BJ (cell line): ENCODE results near the gene CCDC106. TPM values are rescaled to one million over a fixed set of nuclear protein-coding genes. Genes with fewer than 3 reads are reported as not detected.
A peak's percentile ranks its signal among the peaks of the same experiment; 100 is the strongest.

ENCODE experiments used
- CTCF ChIA-PET: fragments of 350-600 bp; formaldehyde crosslinking; extraction: SDS; loops from one replicate; lab custom pipeline; 2021; ENCODE audit warnings: antibody characterized with exemption, inconsistent platforms; lab: Yijun Ruan, JAX
- POLR2A ChIA-PET: fragments of 300-600 bp; sonication (Branson Sonifier 250); formaldehyde crosslinking; extraction: SDS; loops from one replicate; lab custom pipeline; 2021; ENCODE audit warnings: antibody characterized with exemption; lab: Charles Lee
- DNase-seq: peaks from one replicate; pipeline ENCODE4 v3.0.0-alpha.2; 2011; ENCODE audit warnings: low read depth
- H3K27me3 ChIP-seq: 2 replicates; pipeline ENCODE4 v1.6.0; 2011; ENCODE audit warnings: low read length; ENCODE audit not compliant: control insufficient read depth, insufficient read depth
- H3K36me3 ChIP-seq: 2 replicates; pipeline ENCODE4 v1.5.1; 2011; ENCODE audit warnings: low read length; ENCODE audit not compliant: control insufficient read depth, insufficient read depth
- H3K4me3 ChIP-seq: 2 replicates; pipeline ENCODE4 v1.5.1; 2011; ENCODE audit warnings: low read depth, mild to moderate bottlenecking, control low read depth, low read length
- polyA plus RNA-seq: library from polyadenylated mRNA; depleted of rRNA; stranded (reverse); fragments of >200 nt; gene quantifications from 2 replicates; pipeline ENCODE4 v1.2.3, GENCODE V29; 2011
- TF ChIP-seq, protein P1 (sequence below): IDR thresholded peaks from 2 replicates; pipeline ENCODE4 v1.5.1; 2011; ENCODE audit warnings: low read depth, mild to moderate bottlenecking, control low read depth, inconsistent platforms, low read length, moderate library complexity; ENCODE audit not compliant: insufficient read depth

CCDC106 gene
- polyA plus RNA-seq, 1 experiment: 8.9 TPM

DNA sequence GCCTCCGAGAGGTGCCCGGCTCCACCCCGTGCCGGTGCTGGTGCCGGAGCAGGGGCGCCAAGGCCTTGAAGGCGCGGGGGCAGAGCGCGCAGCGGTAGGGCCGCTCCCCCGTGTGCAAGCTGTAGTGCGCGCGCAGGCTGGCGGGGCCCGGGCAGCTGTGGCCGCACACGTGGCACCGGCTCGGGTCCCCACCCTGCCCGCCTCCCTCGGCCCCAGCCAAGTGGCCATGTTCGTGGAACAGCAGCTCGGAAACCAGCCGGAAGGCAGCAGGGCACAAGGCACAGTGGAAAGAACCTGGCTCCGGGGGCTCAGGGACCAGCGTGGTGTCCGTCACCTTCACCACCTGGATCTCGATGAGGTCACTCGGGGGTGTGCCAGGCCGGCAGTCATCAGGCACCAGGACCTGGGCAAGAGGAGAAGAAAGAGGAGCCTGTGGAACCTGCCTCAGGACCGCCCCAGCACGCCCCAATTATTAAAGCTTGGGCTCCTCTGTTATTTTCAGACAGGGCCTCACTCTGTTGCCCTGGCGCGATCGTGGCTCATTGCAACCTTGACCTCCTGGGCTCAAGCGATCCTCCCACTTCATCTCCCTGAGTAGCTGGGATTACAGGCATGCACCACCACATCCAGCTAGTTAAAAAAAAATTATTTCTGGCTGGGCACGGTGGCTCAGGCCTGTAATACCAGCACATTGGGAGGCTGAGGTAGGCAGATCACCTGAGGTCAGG is 25.6 kb upstream of the CCDC106 start:
- TF ChIP-seq, protein P1, sequence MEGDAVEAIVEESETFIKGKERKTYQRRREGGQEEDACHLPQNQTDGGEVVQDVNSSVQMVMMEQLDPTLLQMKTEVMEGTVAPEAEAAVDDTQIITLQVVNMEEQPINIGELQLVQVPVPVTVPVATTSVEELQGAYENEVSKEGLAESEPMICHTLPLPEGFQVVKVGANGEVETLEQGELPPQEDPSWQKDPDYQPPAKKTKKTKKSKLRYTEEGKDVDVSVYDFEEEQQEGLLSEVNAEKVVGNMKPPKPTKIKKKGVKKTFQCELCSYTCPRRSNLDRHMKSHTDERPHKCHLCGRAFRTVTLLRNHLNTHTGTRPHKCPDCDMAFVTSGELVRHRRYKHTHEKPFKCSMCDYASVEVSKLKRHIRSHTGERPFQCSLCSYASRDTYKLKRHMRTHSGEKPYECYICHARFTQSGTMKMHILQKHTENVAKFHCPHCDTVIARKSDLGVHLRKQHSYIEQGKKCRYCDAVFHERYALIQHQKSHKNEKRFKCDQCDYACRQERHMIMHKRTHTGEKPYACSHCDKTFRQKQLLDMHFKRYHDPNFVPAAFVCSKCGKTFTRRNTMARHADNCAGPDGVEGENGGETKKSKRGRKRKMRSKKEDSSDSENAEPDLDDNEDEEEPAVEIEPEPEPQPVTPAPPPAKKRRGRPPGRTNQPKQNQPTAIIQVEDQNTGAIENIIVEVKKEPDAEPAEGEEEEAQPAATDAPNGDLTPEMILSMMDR: no peak
- ChIA-PET POLR2A (no interaction called here), CTCF (interaction anchor here (1.6 to 5.7 kb wide), 2 partner anchors 10 to 16 kb away, joined by 9 to 30 read pairs; partner anchors contain the start of gene ZNF865)
- no peak for DNase-seq
- no peak overlapping the region for H3K4me3 ChIP-seq
- H3K27me3 ChIP-seq: no peaks in the 10 kb centered on the region
- peaks cover 9% of the 10 kb centered on the region for H3K36me3 ChIP-seq

DNA sequence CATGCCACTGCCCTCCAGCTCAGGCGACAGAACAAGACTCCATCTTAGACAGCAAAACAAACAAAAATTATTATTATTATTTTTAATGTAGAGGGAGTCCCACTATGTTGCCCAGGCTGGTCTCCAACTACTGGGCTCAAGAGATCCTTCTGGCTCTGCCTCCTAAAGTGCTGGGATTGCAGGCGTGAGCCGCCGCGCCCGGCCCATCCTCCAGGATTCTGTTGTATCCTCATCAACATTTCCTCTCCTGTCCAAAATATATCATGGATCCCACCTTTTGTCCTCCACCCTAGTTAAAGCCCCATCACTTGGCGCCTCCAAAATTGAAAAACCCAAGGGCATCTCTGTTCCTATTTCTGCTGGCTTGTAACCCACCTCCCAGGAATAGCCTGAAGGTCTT is 24.9 kb upstream of the CCDC106 start:
- Histone ChIP-seq H3K36me3 (peaks cover 6% of the 10 kb centered on the region), H3K27me3 (no peaks in the 10 kb centered on the region), H3K4me3 (no peak overlapping the region)
- ChIA-PET CTCF (interaction anchor here (0.7 to 5.7 kb wide), 3 partner anchors 10 to 119 kb away, joined by 3 to 30 read pairs (median 9); partner anchors contain the start of gene ZNF865), POLR2A (no interaction called here)
- no peak for DNase-seq
- TF ChIP-seq, protein P1: no peak

DNA sequence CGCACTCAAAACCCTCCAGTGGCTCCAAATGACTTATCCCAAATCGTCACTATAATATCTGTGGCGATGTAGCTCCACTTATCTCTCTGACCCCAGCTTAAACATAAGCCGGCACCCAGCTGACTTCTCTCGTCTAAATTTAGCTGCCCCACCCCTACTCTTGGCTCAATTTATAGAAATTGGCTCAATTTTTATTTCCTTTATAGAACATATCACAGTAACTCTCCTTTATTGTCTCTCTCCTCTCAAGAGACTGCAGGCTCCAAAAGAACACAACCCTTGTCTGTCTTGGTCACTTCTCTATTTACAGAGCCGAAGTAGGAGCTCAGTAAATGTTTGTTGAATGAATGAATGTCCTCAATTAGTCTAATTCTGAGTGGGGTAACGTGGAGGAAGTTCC is 24.5 kb upstream of the CCDC106 start:
- TF ChIP-seq, protein P1: no peak
- no peak for DNase-seq
- no peaks in the 10 kb centered on the region for H3K27me3 ChIP-seq
- H3K4me3 ChIP-seq: no peak overlapping the region
- ChIA-PET POLR2A (no interaction called here), CTCF (interaction anchor here (0.7 to 5.7 kb wide), 3 partner anchors 9 to 120 kb away, joined by 3 to 30 read pairs (median 9); partner anchors contain the start of gene ZNF865)
- H3K36me3 ChIP-seq: peaks cover 6% of the 10 kb centered on the region

DNA sequence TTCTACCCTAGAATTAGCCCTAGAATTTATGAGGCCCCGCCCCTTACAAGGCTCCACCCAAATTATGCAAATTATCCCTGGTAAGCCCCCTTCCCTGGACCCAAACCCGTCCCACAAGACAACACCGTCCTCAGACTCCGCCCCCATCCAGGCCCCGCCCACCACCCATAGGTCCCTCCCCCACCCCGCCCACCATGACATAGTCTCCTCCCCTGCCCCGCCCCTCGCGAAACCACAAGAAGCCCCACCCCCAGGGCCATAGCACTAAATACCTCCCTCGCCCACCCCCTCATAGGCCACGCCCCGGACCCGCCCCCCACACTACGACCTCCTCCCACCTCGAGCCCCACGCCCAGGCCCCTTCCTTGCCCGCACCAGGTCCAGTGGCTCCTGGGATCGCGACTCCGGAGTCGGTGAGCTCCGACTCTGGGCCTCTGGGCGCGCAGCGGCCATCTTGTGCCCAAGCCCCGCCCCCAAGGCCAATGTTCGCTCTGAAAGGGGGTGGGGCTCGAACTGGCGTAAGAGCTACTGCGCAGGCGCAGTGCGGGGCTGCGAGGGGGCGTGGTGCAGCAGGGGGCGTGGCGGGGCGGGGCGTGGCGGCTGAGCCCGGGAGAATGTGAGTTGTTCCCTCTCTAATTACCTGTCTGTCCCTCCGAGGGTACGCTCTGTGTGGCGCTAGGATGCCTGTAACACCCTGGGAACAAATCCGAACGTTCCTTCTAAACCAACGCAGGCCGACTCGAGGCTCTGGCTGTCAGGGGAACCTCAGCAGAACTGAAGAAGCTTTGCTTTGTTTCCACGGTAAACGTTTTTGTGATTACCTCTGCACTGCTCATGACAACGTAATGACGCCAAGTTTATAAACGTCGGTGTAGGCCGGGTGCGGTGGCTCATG is 23.7 kb upstream of the CCDC106 start, which contains the start of gene ZNF784:
TSS of gene ZNF784 (minus strand) at position 458 of the 895 bp plus-strand sequence. CDS start at position 453, 5 bp downstream.
- no peak for DNase-seq
- TF ChIP-seq, protein P1: no peak
- Histone ChIP-seq H3K4me3 (peak within 1 kb of the TSS; percentile 82), H3K36me3 (peaks cover 6% of the 10 kb centered on the region), H3K27me3 (no peaks in the 10 kb centered on the region)
- ChIA-PET POLR2A (interaction anchor here (0.6 kb wide), 2 partner anchors 53 to 394 kb away, joined by 5 to 9 read pairs; no protein-coding TSS in a partner anchor), CTCF (interaction anchor here (0.8 to 5.7 kb wide), 7 partner anchors 9 to 464 kb away, joined by 3 to 30 read pairs (median 5); partner anchors contain the start of gene ZNF865)
